ENCODE measurements around the gene UBL4B.
A peak's percentile ranks its signal among the peaks of the same experiment; 100 is the strongest.

UBL4B gene

GRCh38 chr1:110069404-110070281 is 42.6 kb upstream of the UBL4B start:
- no CpG with 5 or more reads among the region's 64 CpGs for WGBS, 2 donors (ENCODE audit: extremely low coverage in 2 of 2, insufficient read length in 2 of 2, insufficient replicate concordance in 1 of 2)
- Histone ChIP-seq H3K36me3 (replicated peaks in 1 of 2; ENCODE audit: control insufficient read depth in 2 of 2, insufficient read depth in 2 of 2, low read length in 2 of 2) (no peaks in the 10 kb centered on the region), H3K23ac (ENCODE audit: low read depth, low read length, poor library complexity) (peak overlapping the region; percentile 60), H3K4me3 (ENCODE audit: low read length in 2 of 2) (peak overlapping the region in 1 of 2 donors; percentile 63), H3K4ac (ENCODE audit: low read length) (no peak overlapping the region), H3K4me1 (ENCODE audit: control insufficient read depth in 2 of 2, insufficient read depth in 1 of 2, low read depth in 1 of 2, low read length in 2 of 2) (peaks cover 0 to 7% of the 10 kb centered on the region in 2 donors), H2BK5ac (ENCODE audit: low read length) (peak overlapping the region; percentile 8), H4K91ac (ENCODE audit: low read depth, low read length, poor library complexity) (no peak overlapping the region), H3K9ac (ENCODE audit: low read depth, low read length, poor library complexity) (peak overlapping the region; percentile 75), H3K18ac (ENCODE audit: low read length) (peak overlapping the region; percentile 81), H3K79me1 (ENCODE audit: low read depth, low read length) (no peaks in the 10 kb centered on the region), H2AFZ (ENCODE audit: low read length) (peak overlapping the region; percentile 72), H3K4me2 (ENCODE audit: insufficient read depth, low read length, poor library complexity, severe bottlenecking) (peak overlapping the region; percentile 90), H2AK5ac (ENCODE audit: low read depth, low read length) (peak overlapping the region; percentile 8), H2BK120ac (ENCODE audit: low read depth, low read length) (no peak overlapping the region), H3K27ac (replicated peaks; ENCODE audit: low read length) (no peak overlapping the region), H2BK15ac (ENCODE audit: low read length) (peak overlapping the region; percentile 8), H4K8ac (ENCODE audit: low read depth, low read length) (no peak overlapping the region), H3K9me3 (replicated peaks in 1 of 2; ENCODE audit: control insufficient read depth in 2 of 2, insufficient read depth in 1 of 2, low read depth in 1 of 2, low read length in 2 of 2) (peaks cover 4 to 6% of the 10 kb centered on the region in 2 donors), H2BK12ac (ENCODE audit: low read length) (no peak overlapping the region), H3K14ac (ENCODE audit: low read length) (no peak overlapping the region), H3K27me3 (ENCODE audit: control insufficient read depth in 3 of 3, insufficient read depth in 3 of 3, low read depth in 1 of 3, low read length in 3 of 3) (peaks cover 38 to 95% (median 70%) of the 10 kb centered on the region in 3 experiments)
- no peak for DNase-seq (ENCODE audit: low spot score)

- no peak overlapping the region for H3K4ac ChIP-seq (ENCODE audit: low read length)
- H2BK120ac ChIP-seq (ENCODE audit: low read depth, low read length) = no peak overlapping the region
- H4K8ac ChIP-seq (ENCODE audit: low read depth, low read length) = no peak overlapping the region
- H2BK15ac ChIP-seq (ENCODE audit: low read length) = no peak overlapping the region
- peaks cover 0 to 7% of the 10 kb centered on the region in 2 donors for H3K4me1 ChIP-seq (ENCODE audit: control insufficient read depth in 2 of 2, insufficient read depth in 1 of 2, low read depth in 1 of 2, low read length in 2 of 2)
- H2BK12ac ChIP-seq (ENCODE audit: low read length) = no peak overlapping the region
- no CpG with 5 or more reads among the region's 52 CpGs for WGBS, 2 donors (ENCODE audit: extremely low coverage in 2 of 2, insufficient read length in 2 of 2, insufficient replicate concordance in 1 of 2)
- no peak for DNase-seq (ENCODE audit: low spot score)
- no peak overlapping the region for H3K14ac ChIP-seq (ENCODE audit: low read length)
- no peaks in the 10 kb centered on the region for H3K79me1 ChIP-seq (ENCODE audit: low read depth, low read length)
- no peaks in the 10 kb centered on the region for H3K36me3 ChIP-seq (replicated peaks in 1 of 2; ENCODE audit: control insufficient read depth in 2 of 2, insufficient read depth in 2 of 2, low read length in 2 of 2)
- no peak overlapping the region for H4K91ac ChIP-seq (ENCODE audit: low read depth, low read length, poor library complexity)
- H3K4me2 ChIP-seq (ENCODE audit: insufficient read depth, low read length, poor library complexity, severe bottlenecking) = peak overlapping the region; percentile 90
- no peak overlapping the region for H2AK5ac ChIP-seq (ENCODE audit: low read depth, low read length)
- H3K27ac ChIP-seq (replicated peaks; ENCODE audit: low read length) = no peak overlapping the region
- no peak overlapping the region for H2BK5ac ChIP-seq (ENCODE audit: low read length)
- H3K18ac ChIP-seq (ENCODE audit: low read length) = peak overlapping the region; percentile 69
- peaks cover 4 to 6% of the 10 kb centered on the region in 2 donors for H3K9me3 ChIP-seq (replicated peaks in 1 of 2; ENCODE audit: control insufficient read depth in 2 of 2, insufficient read depth in 1 of 2, low read depth in 1 of 2, low read length in 2 of 2)
- peak overlapping the region; percentile 72 for H2AFZ ChIP-seq (ENCODE audit: low read length)
- H3K23ac ChIP-seq (ENCODE audit: low read depth, low read length, poor library complexity) = peak overlapping the region; percentile 60
- H3K9ac ChIP-seq (ENCODE audit: low read depth, low read length, poor library complexity) = no peak overlapping the region
- peaks cover 38 to 95% (median 67%) of the 10 kb centered on the region in 3 experiments for H3K27me3 ChIP-seq (ENCODE audit: control insufficient read depth in 3 of 3, insufficient read depth in 3 of 3, low read depth in 1 of 3, low read length in 3 of 3)
- peak overlapping the region in 1 of 2 donors; percentile 63 for H3K4me3 ChIP-seq (ENCODE audit: low read length in 2 of 2)
These were observed 42.0 kb upstream of the UBL4B start for GRCh38 chr1:110070282-110070669.

- H3K4me2 ChIP-seq (ENCODE audit: insufficient read depth, low read length, poor library complexity, severe bottlenecking) = peak within 1 kb of the TSS; percentile 90
- H2BK120ac ChIP-seq (ENCODE audit: low read depth, low read length) = no peak within 1 kb of the TSS
- H3K14ac ChIP-seq (ENCODE audit: low read length) = no peak within 1 kb of the TSS
- peak within 1 kb of the TSS; percentile 8 for H2AK5ac ChIP-seq (ENCODE audit: low read depth, low read length)
- no peak within 1 kb of the TSS for H3K4ac ChIP-seq (ENCODE audit: low read length)
- peak within 1 kb of the TSS; percentile 69 for H3K18ac ChIP-seq (ENCODE audit: low read length)
- H3K27ac ChIP-seq (replicated peaks; ENCODE audit: low read length) = no peak within 1 kb of the TSS
- H2AFZ ChIP-seq (ENCODE audit: low read length) = peak within 1 kb of the TSS; percentile 72
- peak within 1 kb of the TSS; percentile 8 for H2BK15ac ChIP-seq (ENCODE audit: low read length)
- H3K4me1 ChIP-seq (ENCODE audit: control insufficient read depth in 2 of 2, insufficient read depth in 1 of 2, low read depth in 1 of 2, low read length in 2 of 2) = peaks cover 0 to 7% of the 10 kb centered on the region in 2 donors
- no peaks in the 10 kb centered on the region for H3K79me1 ChIP-seq (ENCODE audit: low read depth, low read length)
- peak within 1 kb of the TSS; percentile 60 for H3K23ac ChIP-seq (ENCODE audit: low read depth, low read length, poor library complexity)
- H4K91ac ChIP-seq (ENCODE audit: low read depth, low read length, poor library complexity) = no peak within 1 kb of the TSS
- no peak within 1 kb of the TSS for H2BK12ac ChIP-seq (ENCODE audit: low read length)
- no peak for DNase-seq (ENCODE audit: low spot score)
- peak within 1 kb of the TSS; percentile 75 for H3K9ac ChIP-seq (ENCODE audit: low read depth, low read length, poor library complexity)
- WGBS, 2 donors (ENCODE audit: extremely low coverage in 2 of 2, insufficient read length in 2 of 2, insufficient replicate concordance in 1 of 2) = no CpG with 5 or more reads among the region's 27 CpGs
- peaks cover 4 to 6% of the 10 kb centered on the region in 2 donors for H3K9me3 ChIP-seq (replicated peaks in 1 of 2; ENCODE audit: control insufficient read depth in 2 of 2, insufficient read depth in 1 of 2, low read depth in 1 of 2, low read length in 2 of 2)
- no peaks in the 10 kb centered on the region for H3K36me3 ChIP-seq (replicated peaks in 1 of 2; ENCODE audit: control insufficient read depth in 2 of 2, insufficient read depth in 2 of 2, low read length in 2 of 2)
- peak within 1 kb of the TSS in 1 of 2 donors; percentile 63 for H3K4me3 ChIP-seq (ENCODE audit: low read length in 2 of 2)
- no peak within 1 kb of the TSS for H4K8ac ChIP-seq (ENCODE audit: low read depth, low read length)
- peak within 1 kb of the TSS; percentile 8 for H2BK5ac ChIP-seq (ENCODE audit: low read length)
- H3K27me3 ChIP-seq (ENCODE audit: control insufficient read depth in 3 of 3, insufficient read depth in 3 of 3, low read depth in 1 of 3, low read length in 3 of 3) = peaks cover 38 to 94% (median 65%) of the 10 kb centered on the region in 3 experiments
These were observed 41.5 kb upstream of the UBL4B start, which contains the start of gene ALX3 for GRCh38 chr1:110070671-110071242. Gene ALX3, minus strand, starts transcription at chr1:110070672. Its CDS starts 60 bp downstream, at chr1:110070612.

- H2BK120ac ChIP-seq (ENCODE audit: low read depth, low read length) = no peak overlapping the region
- no CpG with 5 or more reads among the region's 4 CpGs for WGBS, 2 donors (ENCODE audit: extremely low coverage in 2 of 2, insufficient read length in 2 of 2, insufficient replicate concordance in 1 of 2)
- no peak overlapping the region for H2AK5ac ChIP-seq (ENCODE audit: low read depth, low read length)
- no peak overlapping the region for H4K8ac ChIP-seq (ENCODE audit: low read depth, low read length)
- H3K4me3 ChIP-seq (ENCODE audit: low read length in 2 of 2) = no peak overlapping the region
- H3K9me3 ChIP-seq (replicated peaks in 1 of 2; ENCODE audit: control insufficient read depth in 2 of 2, insufficient read depth in 1 of 2, low read depth in 1 of 2, low read length in 2 of 2) = no peaks in the 10 kb centered on the region
- DNase-seq (ENCODE audit: low spot score) = no peak
- no peak overlapping the region for H3K4ac ChIP-seq (ENCODE audit: low read length)
- no peaks in the 10 kb centered on the region for H3K36me3 ChIP-seq (replicated peaks in 1 of 2; ENCODE audit: control insufficient read depth in 2 of 2, insufficient read depth in 2 of 2, low read length in 2 of 2)
- no peak overlapping the region for H3K9ac ChIP-seq (ENCODE audit: low read depth, low read length, poor library complexity)
- no peak overlapping the region for H3K18ac ChIP-seq (ENCODE audit: low read length)
- no peaks in the 10 kb centered on the region for H3K79me1 ChIP-seq (ENCODE audit: low read depth, low read length)
- no peak overlapping the region for H3K4me2 ChIP-seq (ENCODE audit: insufficient read depth, low read length, poor library complexity, severe bottlenecking)
- H2BK5ac ChIP-seq (ENCODE audit: low read length) = no peak overlapping the region
- H3K27me3 ChIP-seq (ENCODE audit: control insufficient read depth in 3 of 3, insufficient read depth in 3 of 3, low read depth in 1 of 3, low read length in 3 of 3) = peaks cover 14 to 95% (median 34%) of the 10 kb centered on the region in 3 experiments
- H2BK12ac ChIP-seq (ENCODE audit: low read length) = no peak overlapping the region
- H2AFZ ChIP-seq (ENCODE audit: low read length) = no peak overlapping the region
- no peak overlapping the region for H3K14ac ChIP-seq (ENCODE audit: low read length)
- H3K23ac ChIP-seq (ENCODE audit: low read depth, low read length, poor library complexity) = no peak overlapping the region
- peaks cover 0 to 5% of the 10 kb centered on the region in 2 donors for H3K4me1 ChIP-seq (ENCODE audit: control insufficient read depth in 2 of 2, insufficient read depth in 1 of 2, low read depth in 1 of 2, low read length in 2 of 2)
- no peak overlapping the region for H4K91ac ChIP-seq (ENCODE audit: low read depth, low read length, poor library complexity)
- no peak overlapping the region for H3K27ac ChIP-seq (replicated peaks; ENCODE audit: low read length)
- H2BK15ac ChIP-seq (ENCODE audit: low read length) = no peak overlapping the region
These were observed 38.1 kb upstream of the UBL4B start for GRCh38 chr1:110074166-110074565.

Data from neuronal stem cell (in vitro differentiated cells).